Inflammatory macrophage (primary cell): ENCODE measurements around the gene MAPKAP1.
A peak's percentile ranks its signal among the peaks of the same experiment; 100 is the strongest.

Experiments
- DNase-seq, 2 donors: peaks; one replicate each; pipeline ENCODE4 v3.0.0-alpha.2; 2020 to 2022

MAPKAP1 gene

GRCh38 chr9:125638239-125639045, 68.6 kb downstream of the MAPKAP1 start:
- no peak for DNase-seq

DNA sequence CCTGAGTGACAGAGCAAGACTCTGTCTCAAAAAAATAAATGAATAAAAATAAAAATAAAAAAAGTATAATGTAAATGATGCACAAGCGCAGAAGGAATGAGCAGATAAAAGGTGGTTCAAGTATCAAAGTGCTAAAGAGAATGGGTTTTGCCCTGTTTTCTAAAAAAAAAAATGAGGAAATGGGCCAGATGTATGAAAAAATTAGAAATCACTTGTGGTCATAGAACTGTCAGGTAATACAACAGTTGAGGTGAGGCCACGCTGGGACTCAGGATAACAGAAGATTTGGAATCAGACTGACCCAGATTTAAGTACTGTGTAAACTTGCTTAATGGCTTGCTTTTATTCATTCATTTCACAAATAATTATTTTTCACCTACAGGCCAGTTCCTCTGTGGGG, 69.8 kb downstream of the MAPKAP1 start:
- DNase-seq: no peak

GRCh38 chr9:125635888-125636287, 71.1 kb downstream of the MAPKAP1 start:
- DNase-seq: no peak

GRCh38 chr9:125634040-125634717, 72.8 kb downstream of the MAPKAP1 start:
- DNase-seq: peak; percentile 69 to 89

DNA sequence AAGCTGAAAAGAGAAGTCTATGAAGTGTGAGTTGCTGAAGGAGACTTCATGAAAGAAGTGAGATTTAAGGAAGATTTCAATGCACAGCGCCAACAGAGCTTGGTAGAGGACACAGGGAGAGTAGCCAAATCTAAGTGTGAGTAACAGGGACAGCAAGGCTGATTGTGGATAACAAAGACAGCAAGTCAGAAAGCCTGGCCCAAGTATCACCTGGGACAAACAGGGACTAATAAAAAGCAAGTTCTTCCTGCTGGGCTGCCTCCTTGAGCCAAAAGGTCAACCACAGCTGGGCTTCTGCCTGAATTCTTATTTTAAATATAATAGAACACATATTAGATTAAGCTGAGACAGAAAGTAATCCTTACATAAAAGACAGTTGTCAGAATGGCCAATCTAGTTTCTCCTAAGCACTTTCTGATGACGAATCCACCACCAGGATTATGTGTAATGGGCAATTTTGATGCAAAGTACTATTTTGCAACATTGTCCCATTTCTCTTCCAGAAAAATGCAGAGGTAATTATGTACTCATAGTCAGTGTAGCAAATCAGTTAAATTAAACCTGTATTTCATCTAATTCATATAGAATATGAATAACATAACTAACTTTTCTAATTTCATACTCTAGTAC, 73.8 kb downstream of the MAPKAP1 start:
- peak; percentile 73 to 78 for DNase-seq

DNA sequence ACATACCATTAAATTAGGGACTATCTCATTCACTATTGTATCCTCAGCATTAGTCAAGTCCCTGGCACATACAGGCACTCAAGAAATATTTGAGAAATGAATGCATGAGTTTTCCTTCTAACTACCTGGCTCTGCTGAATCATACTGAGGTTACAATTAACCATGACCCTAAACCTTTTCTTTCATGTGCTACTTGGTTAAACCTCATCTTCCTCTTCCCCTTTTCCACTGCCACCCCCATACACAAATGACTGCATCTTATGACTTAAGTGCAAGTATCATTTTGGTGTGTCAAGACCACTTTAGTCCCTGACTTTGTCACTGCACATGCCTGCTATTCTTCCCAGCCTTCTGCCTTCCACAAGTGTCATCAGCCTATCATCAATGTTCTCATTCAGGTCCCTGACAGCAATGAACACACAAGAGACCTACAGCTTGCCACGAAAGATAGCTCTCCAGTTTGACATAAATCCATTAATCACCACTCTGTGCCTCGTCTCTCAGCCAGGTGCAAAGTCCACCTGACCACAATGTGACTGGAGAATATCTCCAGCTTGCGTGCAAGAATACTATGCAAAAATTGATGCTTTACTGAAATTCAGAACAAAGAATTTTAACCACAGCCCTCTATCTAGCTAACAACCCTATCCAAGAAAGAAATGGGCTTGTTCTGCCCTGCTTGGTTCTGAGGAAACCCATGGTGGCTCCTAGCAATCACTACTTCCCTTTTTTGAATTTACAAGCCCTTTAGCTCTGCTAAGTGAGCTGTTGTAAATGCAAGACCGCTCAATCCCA, 74.5 kb downstream of the MAPKAP1 start:
- DNase-seq: peak; percentile 92

DNA sequence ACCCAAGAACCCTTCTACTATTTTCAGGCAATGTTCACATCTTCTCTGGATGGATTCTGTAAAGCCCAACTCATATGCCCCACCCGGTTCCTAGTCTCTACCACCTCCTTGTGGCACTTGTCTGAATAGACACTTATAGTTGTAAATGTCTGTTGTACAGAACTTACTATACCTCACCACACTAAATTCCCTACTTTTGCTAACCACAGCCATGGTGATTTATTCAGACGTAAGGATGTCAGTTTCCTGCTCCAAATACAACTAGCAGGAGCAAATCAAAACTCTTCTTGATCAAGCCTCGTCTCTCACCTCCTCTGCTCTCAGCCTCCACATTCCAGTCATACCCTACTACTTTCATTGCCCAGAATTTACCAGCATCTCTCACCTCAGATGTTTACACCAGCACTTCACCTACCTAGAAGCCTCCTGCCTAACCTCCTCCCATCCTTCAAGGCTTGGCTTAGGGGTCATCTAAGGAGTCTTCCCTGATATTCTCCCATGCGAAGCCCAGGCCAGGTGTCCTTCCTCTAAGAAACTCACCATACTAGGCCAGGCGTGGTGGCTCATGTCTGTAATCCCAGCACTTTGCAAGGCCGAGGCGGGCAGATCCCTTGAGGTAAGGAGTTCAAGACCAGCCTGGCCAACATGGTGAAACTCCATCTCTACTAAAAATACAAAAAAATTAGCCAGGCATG, 75.5 kb downstream of the MAPKAP1 start:
- peak; percentile 73 to 74 for DNase-seq

DNA sequence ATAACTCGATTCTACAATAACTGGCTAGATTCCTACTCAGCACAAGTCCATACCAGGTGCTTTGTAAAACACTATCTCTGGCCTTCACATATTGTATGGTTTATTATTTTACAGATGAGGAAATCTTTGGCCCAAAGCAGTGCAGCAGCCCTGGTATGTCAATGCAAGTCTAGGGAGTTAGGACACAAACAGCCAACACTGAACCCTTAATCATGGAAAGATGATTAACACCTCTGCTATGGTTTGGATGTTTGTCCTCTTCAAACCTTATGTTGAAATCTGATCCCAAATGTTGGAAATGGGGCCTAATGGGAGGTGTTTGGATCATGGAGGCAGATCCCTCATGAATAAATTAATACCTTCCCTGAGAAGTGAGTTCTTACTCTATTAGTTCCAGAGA, 76.6 kb downstream of the MAPKAP1 start:
- DNase-seq: no peak

GRCh38 chr9:125629446-125629845, 77.6 kb downstream of the MAPKAP1 start:
- peak; percentile 53 to 79 for DNase-seq

- no peak for DNase-seq
Measured at GRCh38 chr9:125626187-125626586, 80.8 kb downstream of the MAPKAP1 start.

GRCh38 chr9:125621170-125621569, 85.8 kb downstream of the MAPKAP1 start:
- DNase-seq: no peak

DNA sequence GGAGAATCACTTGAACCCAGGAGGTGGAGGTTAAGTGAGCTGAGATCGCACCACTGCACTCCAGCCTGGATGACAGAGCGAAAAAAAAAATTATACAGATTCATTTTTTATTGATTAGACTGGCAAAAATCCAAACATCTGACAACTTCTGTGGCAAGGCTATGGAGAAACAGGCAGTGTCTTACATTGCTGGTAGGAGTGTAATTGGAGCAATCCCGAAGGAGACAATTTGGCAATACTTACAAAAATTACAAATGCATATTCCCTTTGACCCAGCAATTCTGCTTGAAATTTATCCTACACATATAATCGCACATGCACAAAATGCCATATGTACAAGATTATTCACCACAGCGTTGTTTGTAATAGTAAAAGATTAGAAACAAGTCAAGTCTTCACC, 86.8 kb downstream of the MAPKAP1 start:
- DNase-seq: no peak

- DNase-seq: no peak
Measured at GRCh38 chr9:125617087-125617486, 89.9 kb downstream of the MAPKAP1 start.

DNA sequence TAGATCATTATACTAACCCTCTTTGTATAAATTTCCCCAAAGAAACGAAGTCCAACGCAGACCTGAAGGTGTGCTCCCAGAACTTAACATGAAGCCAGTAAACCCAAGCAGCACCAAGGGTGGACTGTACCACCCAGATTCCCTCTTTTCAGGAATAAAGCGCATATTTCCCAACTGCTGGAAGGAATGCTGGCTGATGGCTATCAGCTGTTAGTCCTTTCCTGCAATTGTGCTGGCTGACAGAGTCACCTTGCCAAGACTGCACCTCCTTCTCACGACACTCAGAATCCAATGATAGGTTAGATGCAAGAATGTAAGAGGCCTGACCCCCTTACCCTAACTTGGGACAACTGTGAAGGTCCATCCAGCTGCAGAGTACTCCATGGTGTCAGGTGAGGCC, 93.9 kb downstream of the MAPKAP1 start:
- DNase-seq: no peak

DNA sequence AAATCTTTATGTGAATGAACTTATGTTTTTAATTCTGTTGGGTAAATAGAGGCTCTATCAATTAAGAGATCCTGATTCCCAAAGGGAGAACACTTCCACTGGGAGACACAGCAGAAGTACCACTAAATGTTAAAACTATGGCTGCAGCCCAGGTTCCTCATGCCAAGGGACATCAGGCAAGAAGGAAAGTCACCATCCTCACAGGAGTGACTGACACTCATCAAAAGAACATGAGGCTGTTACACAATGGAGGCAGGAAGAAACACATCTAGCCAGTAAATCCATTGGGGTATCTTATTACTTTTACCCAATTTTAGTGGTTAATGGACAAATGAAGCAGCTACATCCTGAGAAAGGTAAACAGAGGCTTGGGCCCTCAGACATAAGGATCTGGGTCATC, 94.4 kb downstream of the MAPKAP1 start:
- DNase-seq: no peak

DNA sequence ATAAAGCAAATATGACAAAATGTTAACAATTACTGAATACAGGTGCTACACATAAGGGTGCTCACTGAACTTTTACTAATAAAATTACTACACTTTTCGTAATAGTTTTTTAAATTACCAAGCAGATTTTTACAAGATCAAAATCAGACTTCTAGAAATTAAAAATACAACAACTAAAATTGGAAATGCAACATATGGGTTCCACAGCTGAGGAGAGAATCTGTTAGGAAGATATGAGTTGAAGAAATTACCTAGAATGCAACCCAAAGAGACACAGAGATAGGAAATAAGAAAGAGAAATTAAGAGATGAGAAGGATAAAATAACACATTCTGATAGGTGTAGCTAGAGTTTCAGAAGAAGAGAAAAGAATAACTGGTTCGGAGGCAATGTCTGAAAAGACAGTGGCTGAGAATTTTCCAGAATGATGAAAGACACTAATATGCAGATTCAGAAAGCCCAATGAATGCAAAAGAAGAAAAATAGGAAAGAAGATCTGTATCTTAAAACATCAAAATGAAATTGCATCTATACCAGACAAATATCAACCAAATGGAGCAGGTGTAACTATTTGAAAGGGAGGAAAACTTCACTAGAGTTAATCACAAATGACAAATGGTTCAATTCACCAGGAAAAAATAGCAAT, 95.8 kb downstream of the MAPKAP1 start:
- DNase-seq: no peak

DNA sequence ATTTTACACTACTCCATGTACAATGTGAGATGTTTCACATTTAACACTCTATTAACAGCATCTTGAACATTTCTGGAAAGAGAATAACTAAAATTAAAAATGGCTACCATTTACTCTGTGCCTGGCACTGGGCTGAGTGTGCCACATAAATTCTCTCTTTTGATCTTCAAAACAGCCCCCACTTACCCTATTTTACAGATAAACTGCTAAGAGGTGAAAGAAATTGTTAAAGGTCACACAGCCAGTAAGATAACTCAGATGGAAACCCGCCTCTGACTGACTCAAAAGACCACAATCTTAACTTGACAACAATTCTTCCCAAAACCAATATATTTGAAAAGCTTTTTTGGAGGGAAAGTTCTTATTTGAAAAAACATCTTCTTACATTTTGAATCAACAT, 97.3 kb downstream of the MAPKAP1 start:
- DNase-seq: no peak

GRCh38 chr9:125608489-125609224, 98.4 kb downstream of the MAPKAP1 start:
- no peak for DNase-seq

DNA sequence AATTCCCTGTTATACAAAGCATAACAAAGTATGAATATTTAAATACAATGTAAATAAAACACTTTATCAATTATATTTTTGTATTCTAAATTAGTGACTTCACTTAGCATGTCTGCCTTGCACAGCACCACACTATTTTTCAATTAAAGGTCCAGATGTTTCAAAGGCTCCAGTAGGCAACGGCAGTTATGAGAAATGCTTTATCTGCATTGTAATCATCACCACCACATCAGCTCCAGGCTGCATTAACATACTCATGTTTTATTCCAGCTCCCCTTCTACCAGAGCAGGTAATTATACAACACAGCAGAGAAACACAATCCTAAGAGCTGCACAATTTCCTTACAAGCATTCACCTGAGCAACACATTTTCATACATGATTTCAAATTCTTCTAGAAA, 102.8 kb downstream of the MAPKAP1 start:
- DNase-seq: no peak

DNA sequence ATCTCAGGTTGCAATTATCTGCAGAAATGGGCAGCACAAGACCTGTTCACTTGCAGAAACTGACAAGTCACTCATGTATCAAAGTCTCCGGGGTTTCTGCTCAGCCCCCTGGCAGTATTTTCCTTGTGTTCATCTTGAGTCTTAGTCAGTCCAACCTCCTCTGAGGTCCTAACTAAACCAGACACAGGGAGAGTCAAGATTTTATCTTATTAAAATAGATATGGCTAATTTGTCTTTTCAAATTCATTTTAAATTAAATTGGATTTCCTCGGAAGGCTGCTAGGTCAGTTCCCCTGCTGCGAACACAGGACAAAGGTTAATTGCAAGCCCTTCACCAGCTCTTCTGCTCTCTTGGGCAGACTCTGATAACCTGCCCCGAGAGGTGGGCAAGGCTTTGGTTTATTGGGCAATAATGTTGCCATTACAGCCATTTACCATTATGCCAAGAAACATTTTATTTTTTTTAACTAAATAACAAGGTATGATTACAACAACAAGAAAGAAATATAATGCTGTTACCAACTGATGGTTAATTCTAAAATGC, 103.5 kb downstream of the MAPKAP1 start:
- DNase-seq: no peak

- no peak for DNase-seq
Measured at GRCh38 chr9:125601961-125602360, 105.0 kb downstream of the MAPKAP1 start.
